Activated B cell treated with CpG ODN at 0.5 μM for 24 hours (primary cell): ENCODE data around the gene ST6GAL1. TPM values are rescaled to one million over a fixed set of nuclear protein-coding genes. Genes with fewer than 3 reads are reported as not detected.

Experiments used
- ATAC-seq: fragments of 200-7000 bp; cut with Tn5 transposase; one replicate; pipeline ENCODE4 v1.10.0; 2021; ENCODE audit warnings: low read depth, mild to moderate bottlenecking, moderate library complexity
- CTCF ChIA-PET: fragments of 350-600 bp; sonication (Branson Sonifier 250); formaldehyde crosslinking; loops from one replicate; lab custom pipeline; 2021; ENCODE audit warnings: antibody characterized with exemption; lab: Charles Lee
- POLR2A ChIA-PET: fragments of 350-600 bp; sonication (Branson Sonifier 250); formaldehyde crosslinking; loops from one replicate; lab custom pipeline; 2021; ENCODE audit warnings: antibody characterized with exemption; lab: Charles Lee
- DNase-seq: peaks from one replicate; pipeline ENCODE4 v3.0.0; 2022
- H3K27ac Mint-ChIP-seq: one replicate; pipeline ENCODE4 v1.8.0; 2020; ENCODE audit warnings: mixed read lengths
- H3K27me3 Mint-ChIP-seq: one replicate; pipeline ENCODE4 v1.8.0; 2021; ENCODE audit warnings: mixed read lengths
- H3K36me3 Mint-ChIP-seq: one replicate; pipeline ENCODE4 v1.8.0; 2021; ENCODE audit warnings: low read depth, mixed read lengths
- H3K4me1 Mint-ChIP-seq: one replicate; pipeline ENCODE4 v1.8.0; 2021; ENCODE audit warnings: mixed read lengths
- H3K4me3 Mint-ChIP-seq: one replicate; pipeline ENCODE4 v1.8.0; 2020; ENCODE audit warnings: mild to moderate bottlenecking, mixed read lengths
- H3K9me3 Mint-ChIP-seq: one replicate; pipeline ENCODE4 v1.8.0; 2020; ENCODE audit warnings: mixed read lengths
- intact Hi-C: fragments of 100-400 bp; cut with micrococcal nuclease; formaldehyde crosslinking; loops from one replicate; pipeline ENCODE4 v1.15.1; 2024
- total RNA-seq: library from RNA; stranded (reverse); gene quantifications from 2 replicates; pipeline ENCODE4 v1.2.3, GENCODE V29; 2022
- TF ChIP-seq, protein P1 (sequence below): fragments of 200-600 bp; IDR thresholded peaks from one replicate; pipeline ENCODE4 v1.8.0; 2022; ENCODE audit warnings: antibody characterized with exemption, mild to moderate bottlenecking

Gene ST6GAL1
- total RNA-seq, 1 donor from 2014 or later, result 328 TPM

DNA sequence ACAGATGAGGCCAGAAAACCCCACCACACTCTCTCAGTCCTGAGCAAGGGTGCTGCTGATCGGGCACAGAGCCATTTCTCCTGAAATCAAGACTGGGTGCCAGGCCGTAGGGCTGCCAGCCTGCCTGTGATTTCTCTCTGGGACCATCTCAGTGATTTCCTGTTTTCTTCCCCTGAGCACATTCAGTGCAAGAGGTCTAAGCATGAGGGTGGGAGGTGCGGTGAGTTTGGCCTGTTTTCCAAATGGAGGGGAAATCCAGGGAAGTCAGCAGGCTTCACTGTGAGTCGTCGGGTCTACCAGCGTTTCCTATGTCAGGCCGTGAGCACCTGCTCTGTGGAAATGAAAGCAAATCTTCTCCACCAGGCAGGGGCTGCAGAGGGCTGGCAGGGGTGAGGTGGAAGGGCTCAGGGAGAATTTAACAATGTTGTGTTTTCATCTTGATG lies 82.3 kb downstream of the ST6GAL1 start:
- Mint-ChIP-seq H3K36me3 (peaks cover 40% of the 10 kb centered on the region), H3K9me3 (peaks cover 7% of the 10 kb centered on the region), H3K27me3 (no peaks in the 10 kb centered on the region), H3K27ac (peak overlapping the region; percentile 87), H3K4me3 (peak overlapping the region; percentile 71), H3K4me1 (peaks cover 96% of the 10 kb centered on the region)
- intact Hi-C loops, result loop anchor here (1.0 to 2.0 kb wide), 3 partner anchors 12 to 26 kb away; no protein-coding TSS in a partner anchor
- ChIA-PET POLR2A (interaction anchor here (0.9 to 4.3 kb wide), 12 partner anchors 8 to 81 kb away, joined by 3 to 51 read pairs (median 5); no protein-coding TSS in a partner anchor), CTCF (interaction anchor here (1.2 to 1.5 kb wide), 2 partner anchors 13 to 14 kb away, joined by 4 to 5 read pairs; no protein-coding TSS in a partner anchor)
- TF ChIP-seq, protein P1, sequence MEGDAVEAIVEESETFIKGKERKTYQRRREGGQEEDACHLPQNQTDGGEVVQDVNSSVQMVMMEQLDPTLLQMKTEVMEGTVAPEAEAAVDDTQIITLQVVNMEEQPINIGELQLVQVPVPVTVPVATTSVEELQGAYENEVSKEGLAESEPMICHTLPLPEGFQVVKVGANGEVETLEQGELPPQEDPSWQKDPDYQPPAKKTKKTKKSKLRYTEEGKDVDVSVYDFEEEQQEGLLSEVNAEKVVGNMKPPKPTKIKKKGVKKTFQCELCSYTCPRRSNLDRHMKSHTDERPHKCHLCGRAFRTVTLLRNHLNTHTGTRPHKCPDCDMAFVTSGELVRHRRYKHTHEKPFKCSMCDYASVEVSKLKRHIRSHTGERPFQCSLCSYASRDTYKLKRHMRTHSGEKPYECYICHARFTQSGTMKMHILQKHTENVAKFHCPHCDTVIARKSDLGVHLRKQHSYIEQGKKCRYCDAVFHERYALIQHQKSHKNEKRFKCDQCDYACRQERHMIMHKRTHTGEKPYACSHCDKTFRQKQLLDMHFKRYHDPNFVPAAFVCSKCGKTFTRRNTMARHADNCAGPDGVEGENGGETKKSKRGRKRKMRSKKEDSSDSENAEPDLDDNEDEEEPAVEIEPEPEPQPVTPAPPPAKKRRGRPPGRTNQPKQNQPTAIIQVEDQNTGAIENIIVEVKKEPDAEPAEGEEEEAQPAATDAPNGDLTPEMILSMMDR, result no peak
- DNase-seq (no peak), ATAC-seq (peak; percentile 16)

DNA sequence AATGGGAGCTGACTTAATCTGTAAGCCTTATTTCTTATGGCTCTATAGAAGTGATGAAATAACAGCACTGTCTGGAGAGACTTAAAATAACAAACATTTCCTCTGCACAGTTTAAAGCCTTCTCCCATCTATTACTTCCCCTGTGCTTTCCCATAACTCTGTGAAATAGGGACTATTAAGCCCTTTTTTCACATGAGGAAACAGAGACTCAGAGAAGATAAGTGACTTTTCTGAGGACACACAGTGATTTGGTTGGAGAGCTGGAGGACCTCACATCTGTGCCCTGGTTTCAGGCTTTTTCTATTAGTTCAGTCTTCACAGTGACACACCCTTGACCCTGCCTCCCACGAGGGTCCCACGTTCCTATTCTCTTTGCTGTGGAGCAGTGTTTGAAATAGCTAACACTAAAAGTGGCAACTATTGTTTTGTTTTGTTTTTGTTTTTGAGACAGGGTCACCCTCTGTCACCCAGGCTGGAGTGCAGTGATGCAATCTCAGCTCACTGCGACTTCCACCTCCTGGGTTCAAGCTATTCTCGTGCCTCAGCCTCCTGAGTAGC lies 82.9 kb downstream of the ST6GAL1 start:
- TF ChIP-seq, protein P1, result no peak
- ATAC-seq (no peak), DNase-seq (no peak)
- intact Hi-C loops, result loop anchor here (2.0 kb wide), 1 partner anchor 14 kb away; no protein-coding TSS in a partner anchor
- Mint-ChIP-seq H3K4me1 (peaks cover 96% of the 10 kb centered on the region), H3K9me3 (peaks cover under 1% of the 10 kb centered on the region), H3K27me3 (no peaks in the 10 kb centered on the region), H3K27ac (peak overlapping the region; percentile 87), H3K4me3 (peak overlapping the region; percentile 71), H3K36me3 (peaks cover 35% of the 10 kb centered on the region)
- ChIA-PET POLR2A (interaction anchor here (0.6 to 4.3 kb wide), 13 partner anchors 8 to 1327 kb away, joined by 3 to 51 read pairs (median 5); partner anchors contain the start of gene ST6GAL1), CTCF (interaction anchor here (1.2 kb wide), 1 partner anchor 13 kb away, joined by 5 read pairs; no protein-coding TSS in a partner anchor)

DNA sequence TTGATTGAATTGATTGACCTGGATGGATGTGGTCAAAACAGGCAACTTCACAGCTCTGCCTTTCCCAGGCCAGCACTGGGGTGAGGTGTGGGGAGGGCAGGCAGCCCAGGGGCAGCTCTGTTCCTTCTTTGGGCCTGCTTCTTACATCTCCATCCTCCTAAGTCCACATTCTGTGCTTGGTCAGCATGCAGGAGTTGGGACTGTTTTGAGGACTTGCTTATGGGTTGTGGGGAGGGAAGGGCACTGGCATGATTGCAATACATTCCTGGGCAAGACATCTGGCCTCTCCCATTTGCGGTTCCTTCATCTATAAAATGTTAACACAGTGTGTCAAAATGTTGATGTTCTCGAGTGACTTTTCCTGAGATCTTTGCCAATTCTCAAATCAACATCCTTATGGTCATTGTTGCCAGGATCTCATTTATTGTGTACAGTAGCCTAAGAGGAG lies 84.1 kb downstream of the ST6GAL1 start:
- ChIA-PET POLR2A (interaction anchor here (0.6 to 4.3 kb wide), 7 partner anchors 11 to 231 kb away, joined by 3 to 33 read pairs (median 9); partner anchors contain the start of genes EIF4A2 and ST6GAL1), CTCF (no interaction called here)
- H3K4me3 Mint-ChIP-seq, result peak overlapping the region; percentile 20
- ATAC-seq (no peak), DNase-seq (no peak)
- H3K27ac Mint-ChIP-seq, result peak overlapping the region; percentile 87
- intact Hi-C loops, result no loop called here
- TF ChIP-seq, protein P1, result no peak
- H3K36me3 Mint-ChIP-seq, result peaks cover 37% of the 10 kb centered on the region
- H3K4me1 Mint-ChIP-seq, result peaks cover 99% of the 10 kb centered on the region
- no peaks in the 10 kb centered on the region for H3K9me3 Mint-ChIP-seq
- H3K27me3 Mint-ChIP-seq, result no peaks in the 10 kb centered on the region

DNA sequence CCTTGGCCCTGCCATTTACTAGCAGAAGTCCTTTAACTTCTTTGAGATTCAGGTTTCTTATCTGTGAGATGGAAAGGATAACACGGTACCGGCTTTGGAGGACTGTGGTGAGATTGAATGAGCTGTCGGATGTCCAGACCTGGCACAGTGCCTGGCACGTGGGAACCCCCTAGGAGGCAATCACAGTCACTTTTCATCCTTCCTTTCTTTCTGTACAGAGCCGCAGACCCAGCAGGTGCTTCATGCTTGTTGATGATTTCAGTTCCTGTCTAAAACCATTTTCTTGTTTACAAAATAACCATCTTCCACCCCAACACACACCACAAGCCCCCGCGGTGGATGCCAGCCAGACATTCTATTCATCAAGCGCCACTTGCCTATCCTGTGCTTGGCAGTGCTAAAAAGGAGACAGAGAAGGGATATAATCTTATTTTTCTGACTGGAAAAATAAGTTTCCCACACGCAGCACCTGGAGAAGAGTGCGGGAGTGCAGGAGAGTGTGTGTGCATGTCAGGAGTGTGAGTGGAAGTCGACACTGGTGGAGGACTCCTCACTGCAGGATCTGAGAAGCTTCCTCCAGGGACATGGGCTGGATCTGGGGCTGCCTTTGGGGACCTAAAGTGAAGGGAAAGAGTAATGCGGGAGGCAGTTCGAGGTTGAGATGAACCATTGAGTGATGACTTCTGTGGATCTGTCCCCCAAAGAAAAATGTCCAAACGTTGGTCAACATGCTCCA lies 85.7 kb downstream of the ST6GAL1 start:
- CTCF ChIA-PET, result interaction anchor here (0.9 to 1.5 kb wide), 7 partner anchors 12 to 167 kb away, joined by 3 to 5 read pairs (median 3); no protein-coding TSS in a partner anchor
- H3K9me3 Mint-ChIP-seq, result no peaks in the 10 kb centered on the region
- TF ChIP-seq, protein P1, result no peak
- ATAC-seq (peak; percentile 53), DNase-seq (peak; percentile 55)
- POLR2A ChIA-PET, result interaction anchor here (0.6 to 2.9 kb wide), 18 partner anchors 10 to 233 kb away, joined by 3 to 48 read pairs (median 8); partner anchors contain the start of genes EIF4A2, RPL39L and ST6GAL1
- peaks cover 37% of the 10 kb centered on the region for H3K36me3 Mint-ChIP-seq
- H3K27me3 Mint-ChIP-seq, result no peaks in the 10 kb centered on the region
- H3K27ac Mint-ChIP-seq, result peak overlapping the region; percentile 87
- H3K4me3 Mint-ChIP-seq, result peak overlapping the region; percentile 73
- intact Hi-C loops, result loop anchor here (1.0 to 5.0 kb wide), 6 partner anchors 16 to 234 kb away; partner anchors contain the start of gene EIF4A2
- H3K4me1 Mint-ChIP-seq, result peaks cover 100% of the 10 kb centered on the region
